Mesothelial cell of epicardium (in vitro differentiated cells): Measurements from ENCODE around the gene GRIN2A. TPM values are rescaled to one million over a fixed set of nuclear protein-coding genes. Genes with fewer than 3 reads are reported as not detected.

Experiments used
- DNase-seq, 2 experiments: peaks; one replicate each; pipeline ENCODE4 v3.0.0; 2021; ENCODE audit warnings: low spot score in 2 of 2; ENCODE audit not compliant: unreplicated experiment in 2 of 2
- H3K27ac Mint-ChIP-seq: 2 replicates; pipeline ENCODE4 v1.8.0; 2021; ENCODE audit warnings: mixed read lengths
- H3K27me3 Mint-ChIP-seq: 2 replicates; pipeline ENCODE4 v1.8.0; 2021; ENCODE audit warnings: low read depth, mixed read lengths
- H3K36me3 Mint-ChIP-seq: 2 replicates; pipeline ENCODE4 v1.8.0; 2021; ENCODE audit warnings: mixed read lengths
- H3K4me1 Mint-ChIP-seq: 2 replicates; pipeline ENCODE4 v1.8.0; 2021; ENCODE audit warnings: mixed read lengths
- H3K4me3 Mint-ChIP-seq: 2 replicates; pipeline ENCODE4 v1.8.0; 2021; ENCODE audit warnings: mild to moderate bottlenecking, moderate library complexity, mixed read lengths
- H3K9me3 Mint-ChIP-seq: 2 replicates; pipeline ENCODE4 v1.8.0; 2021; ENCODE audit warnings: mixed read lengths
- CTCF ChIP-seq: fragments of 200-600 bp; sonication (generic); IDR thresholded peaks from one replicate; pipeline ENCODE4 v1.5.0; 2021; ENCODE audit warnings: antibody characterized with exemption; ENCODE audit not compliant: unreplicated experiment
- total RNA-seq: library from RNA; stranded (reverse); gene quantifications from 3 replicates; pipeline ENCODE4 v1.2.1, GENCODE V29; 2021

Gene GRIN2A
- total RNA-seq, 1 donor from 2014 or later = 4.9 TPM

- DNase-seq = no peak
- Mint-ChIP-seq H3K4me3 (no peak overlapping the region), H3K36me3 (no peaks in the 10 kb centered on the region), H3K9me3 (peaks cover 4% of the 10 kb centered on the region), H3K27ac (no peak overlapping the region), H3K4me1 (no peaks in the 10 kb centered on the region), H3K27me3 (peaks cover 74% of the 10 kb centered on the region)
- TF ChIP-seq CTCF = no peak
These were observed 114.8 kb downstream of the GRIN2A start for GRCh38 chr16:10067406-10067805.

- H3K9me3 Mint-ChIP-seq = peaks cover 4% of the 10 kb centered on the region
- no peak overlapping the region for H3K4me3 Mint-ChIP-seq
- H3K36me3 Mint-ChIP-seq = no peaks in the 10 kb centered on the region
- TF ChIP-seq CTCF = no peak
- no peaks in the 10 kb centered on the region for H3K4me1 Mint-ChIP-seq
- no peak overlapping the region for H3K27ac Mint-ChIP-seq
- DNase-seq = no peak
- peaks cover 61% of the 10 kb centered on the region for H3K27me3 Mint-ChIP-seq
These were observed 117.2 kb downstream of the GRIN2A start for GRCh38 chr16:10065019-10065418.

DNA sequence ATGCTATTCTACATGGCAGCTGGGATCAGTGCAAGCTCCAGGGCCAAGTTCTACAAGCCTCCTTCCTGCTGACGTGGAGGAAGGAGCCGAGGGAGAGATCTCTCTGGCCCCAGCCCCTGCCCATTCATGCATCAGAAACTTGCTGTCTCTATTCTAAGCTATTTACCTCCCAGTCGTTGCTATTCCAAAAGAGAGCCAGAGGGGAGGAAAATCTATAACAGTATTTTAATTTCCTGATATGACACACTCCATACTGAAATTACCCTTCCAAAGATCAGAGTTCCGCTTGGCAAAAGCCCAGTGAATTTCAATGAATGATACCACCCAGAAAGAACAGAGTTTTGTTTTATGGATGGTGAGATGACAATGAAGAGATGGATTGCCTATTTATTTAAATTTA is 133.4 kb downstream of the GRIN2A start:
- H3K27ac Mint-ChIP-seq = no peak overlapping the region

GRCh38 chr16:10045947-10046346 is 136.3 kb downstream of the GRIN2A start:
- no peak overlapping the region for H3K27ac Mint-ChIP-seq
- H3K36me3 Mint-ChIP-seq = no peaks in the 10 kb centered on the region
- DNase-seq = no peak
- H3K4me3 Mint-ChIP-seq = no peak overlapping the region
- H3K4me1 Mint-ChIP-seq = no peaks in the 10 kb centered on the region
- H3K9me3 Mint-ChIP-seq = peaks cover 4% of the 10 kb centered on the region
- TF ChIP-seq CTCF = no peak
- peaks cover 36% of the 10 kb centered on the region for H3K27me3 Mint-ChIP-seq

More for the DNA sequence above, 133.4 kb downstream of the GRIN2A start:
- H3K4me1 Mint-ChIP-seq = no peaks in the 10 kb centered on the region
- H3K9me3 Mint-ChIP-seq = peaks cover 4% of the 10 kb centered on the region
- H3K27me3 Mint-ChIP-seq = peaks cover 37% of the 10 kb centered on the region
- no peak overlapping the region for H3K4me3 Mint-ChIP-seq
- no peak for TF ChIP-seq CTCF
- H3K36me3 Mint-ChIP-seq = no peaks in the 10 kb centered on the region
- no peak for DNase-seq

DNA sequence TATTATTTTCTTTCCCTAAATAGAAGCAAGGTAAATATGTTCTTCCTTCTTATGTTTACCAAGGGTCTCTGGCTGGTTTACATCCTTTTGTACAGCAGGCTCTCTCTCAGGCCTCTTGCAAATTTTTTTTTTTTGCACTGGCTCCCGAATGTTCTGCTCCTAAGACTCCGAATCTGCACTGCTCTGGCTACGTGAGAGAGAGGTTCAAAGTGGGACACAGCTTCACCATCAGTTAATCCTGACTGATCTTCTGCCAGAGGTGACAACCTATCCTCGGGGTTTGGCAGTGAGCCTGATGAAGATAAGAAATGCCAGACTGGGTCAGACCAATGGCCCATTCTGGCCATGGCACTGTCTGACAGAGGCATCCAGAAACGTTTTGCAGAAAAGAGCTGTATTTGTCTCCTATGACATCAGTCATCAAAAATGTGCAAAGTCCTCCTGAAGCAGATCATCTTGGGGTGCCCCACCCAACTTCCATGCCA is 136.9 kb downstream of the GRIN2A start:
- H3K36me3 Mint-ChIP-seq = no peaks in the 10 kb centered on the region
- no peak overlapping the region for H3K4me3 Mint-ChIP-seq
- no peak for TF ChIP-seq CTCF
- no peaks in the 10 kb centered on the region for H3K4me1 Mint-ChIP-seq
- H3K27me3 Mint-ChIP-seq = peaks cover 34% of the 10 kb centered on the region
- H3K9me3 Mint-ChIP-seq = peaks cover 4% of the 10 kb centered on the region
- H3K27ac Mint-ChIP-seq = no peak overlapping the region
- DNase-seq = no peak
